HG03558 (cell line): ENCODE results near the gene MAP3K7.
"Not testable (repeated sequence)": the region's sequence is repeated elsewhere in the genome, so short reads cannot be mapped to it uniquely, and the experiment has no call there.

Source experiments
- ATAC-seq: cut with Tn5 transposase; IDR thresholded peaks from one replicate; pipeline ENCODE4 v1.9.1; 2021; ENCODE audit warnings: moderate number of reproducible peaks; ENCODE audit not compliant: unreplicated experiment; ENCODE audit errors: extremely low read depth

The MAP3K7 gene

DNA sequence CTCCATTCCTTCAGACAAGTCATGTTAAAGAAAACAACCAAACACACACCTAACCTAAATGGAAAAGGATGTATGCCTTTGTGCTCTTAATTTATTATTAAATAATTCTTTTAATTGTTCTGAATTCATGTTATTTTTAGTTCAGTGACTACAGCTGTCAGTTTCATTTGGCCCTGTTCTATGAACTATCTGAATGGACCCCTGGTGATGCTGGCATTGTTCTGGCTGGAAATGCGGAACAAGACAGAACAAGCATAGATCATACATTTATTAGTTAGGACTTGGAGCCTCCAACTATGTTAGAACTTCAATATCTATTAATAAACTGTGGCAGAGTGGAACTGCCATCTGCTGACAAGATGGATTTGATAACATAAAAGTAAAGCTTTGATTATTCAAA lies 5.7 kb downstream of the MAP3K7 start:
- no peak for ATAC-seq

- no peak for ATAC-seq
Observed at GRCh38 chr6:90578894-90579549, 7.8 kb downstream of the MAP3K7 start.

DNA sequence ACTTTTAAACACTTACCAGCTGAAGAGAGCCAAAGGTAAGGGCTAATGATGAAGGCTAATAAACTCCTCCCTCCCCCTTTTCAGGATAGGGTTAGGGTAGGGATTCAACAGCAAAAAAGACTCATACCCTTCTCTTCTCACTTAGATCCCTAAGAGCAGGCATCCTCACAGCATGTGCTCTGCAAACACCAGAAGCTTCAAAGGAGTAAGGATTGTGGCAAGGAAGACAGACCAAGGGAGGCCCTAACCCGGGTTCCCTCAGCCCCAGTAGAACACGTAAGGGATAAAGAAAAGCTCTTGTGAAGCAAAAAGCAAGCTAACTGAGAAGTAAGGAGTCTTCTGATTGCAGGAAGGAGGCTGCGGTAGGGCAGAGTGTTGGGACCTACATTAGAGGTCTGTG lies 11.6 kb downstream of the MAP3K7 start:
- ATAC-seq: no peak

DNA sequence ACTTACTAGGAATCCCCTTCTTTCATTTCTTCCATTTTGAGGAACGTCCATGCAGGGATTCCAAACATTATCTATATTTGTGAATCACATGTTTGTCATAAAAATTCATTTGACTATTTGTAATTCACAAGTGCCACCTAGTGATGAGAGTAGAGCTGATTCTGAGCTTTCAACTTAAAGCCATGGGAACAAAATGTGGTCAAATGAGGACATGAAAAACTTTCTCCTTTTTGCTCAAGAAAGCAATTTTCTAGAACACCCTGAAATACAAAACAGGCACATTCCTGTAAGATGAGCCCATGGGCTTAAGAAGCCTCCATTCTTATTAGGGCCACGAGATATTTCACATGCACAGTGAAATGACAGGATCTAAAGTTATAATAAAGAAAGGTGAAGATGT lies 12.3 kb downstream of the MAP3K7 start:
- ATAC-seq: no peak

GRCh38 chr6:90573624-90574023 lies 13.2 kb downstream of the MAP3K7 start:
- ATAC-seq: no peak

DNA sequence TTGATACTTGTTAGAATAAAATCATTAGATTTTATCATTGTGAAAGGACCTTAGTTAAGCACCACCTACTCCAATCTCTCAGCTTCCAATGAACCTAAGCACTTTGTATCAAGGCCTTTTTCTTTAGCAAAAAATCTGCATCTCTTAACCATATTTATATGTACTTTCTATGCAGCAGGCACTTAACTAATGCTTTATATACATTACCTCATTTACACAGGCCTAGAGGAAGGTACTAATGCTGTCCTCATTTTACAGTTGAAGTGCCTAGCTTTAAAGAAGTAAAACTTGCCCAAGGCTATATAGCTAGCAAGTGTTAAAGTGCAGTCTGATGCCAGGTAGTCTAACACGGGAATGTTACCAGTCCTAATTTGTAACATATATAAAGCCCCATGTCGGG lies 14.0 kb downstream of the MAP3K7 start:
- ATAC-seq: no peak

DNA sequence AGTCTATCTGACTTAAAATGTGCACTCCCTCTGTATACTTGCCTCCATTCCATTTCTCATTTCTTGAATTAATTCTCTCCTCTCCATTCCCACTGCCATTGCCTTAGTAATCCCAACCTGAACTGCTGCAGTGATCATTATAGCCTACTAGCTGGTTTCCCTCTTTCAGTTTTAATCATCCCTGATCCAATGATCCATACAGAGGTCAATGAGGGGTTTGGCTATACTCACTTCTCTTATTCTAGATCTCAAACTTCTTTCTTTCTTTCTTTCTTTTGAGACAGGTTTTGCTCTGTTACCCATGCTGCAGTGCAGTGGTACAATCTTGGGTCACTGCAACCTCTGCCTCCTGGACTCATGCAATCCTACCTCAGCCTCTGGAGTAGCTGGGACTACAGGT lies 17.6 kb downstream of the MAP3K7 start:
- ATAC-seq: no peak

- ATAC-seq: not testable (repeated sequence)
Observed at GRCh38 chr6:90567682-90568081, 19.2 kb downstream of the MAP3K7 start.

GRCh38 chr6:90562341-90562740 lies 24.5 kb downstream of the MAP3K7 start:
- not testable (repeated sequence) for ATAC-seq

DNA sequence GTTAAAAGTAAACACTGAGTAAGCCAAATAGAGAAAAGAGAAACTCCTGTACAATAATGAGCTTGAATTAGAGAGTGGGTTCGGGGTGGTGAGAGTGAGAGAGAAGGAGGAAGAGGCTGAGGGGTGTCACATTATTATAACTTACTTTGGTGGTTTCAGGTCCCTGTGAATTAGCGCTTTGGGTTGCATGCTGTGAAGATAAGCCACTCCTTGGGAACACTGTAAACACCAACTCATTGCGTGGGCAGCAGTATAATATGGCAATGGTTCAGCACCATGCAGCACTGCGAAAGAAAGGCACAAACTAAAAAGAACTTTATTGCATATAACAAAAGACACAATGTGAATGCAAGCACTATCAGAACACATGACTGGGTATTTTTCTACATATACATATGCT lies 26.9 kb downstream of the MAP3K7 start:
- no peak for ATAC-seq

GRCh38 chr6:90557006-90557405 lies 29.9 kb downstream of the MAP3K7 start:
- no peak for ATAC-seq

DNA sequence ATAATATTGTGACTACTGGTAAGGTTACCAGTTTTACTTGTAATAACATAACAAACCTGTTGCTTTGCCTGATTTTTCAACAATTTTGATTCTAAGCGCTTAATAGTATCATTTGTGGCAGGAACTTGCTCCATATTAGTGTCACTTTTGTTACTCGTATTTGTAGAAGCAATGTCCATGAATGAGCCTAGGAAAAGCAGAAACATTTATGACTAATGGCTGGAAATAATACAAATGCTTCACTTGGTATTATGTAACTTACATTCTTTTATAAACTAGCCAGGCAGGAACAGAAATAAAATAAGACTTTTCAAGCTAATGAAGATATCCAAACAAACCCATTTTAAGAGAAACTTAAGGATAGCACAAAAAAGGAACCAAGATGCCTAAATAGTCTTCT lies 38.9 kb downstream of the MAP3K7 start:
- no peak for ATAC-seq

DNA sequence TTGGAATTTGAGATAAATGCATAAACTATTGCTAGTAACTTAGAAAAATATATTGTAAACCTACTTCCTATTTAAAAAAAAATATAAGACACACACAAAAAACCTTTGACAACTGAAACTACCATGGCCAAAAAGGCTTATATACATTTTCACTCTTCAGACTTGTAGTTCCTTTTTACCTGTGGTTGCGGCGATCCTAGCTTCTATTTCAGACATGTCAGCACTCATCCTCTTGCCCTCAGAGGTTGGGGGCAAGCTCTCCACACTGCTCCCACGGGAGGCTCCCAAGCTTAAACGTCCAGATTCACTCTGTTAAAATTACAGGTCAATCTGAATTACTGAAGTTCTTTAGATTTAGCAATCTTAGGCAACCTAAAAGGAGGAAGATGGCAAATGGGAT lies 39.8 kb downstream of the MAP3K7 start:
- ATAC-seq: no peak

GRCh38 chr6:90545448-90545847 lies 41.4 kb downstream of the MAP3K7 start:
- ATAC-seq: no peak

GRCh38 chr6:90544741-90545140 lies 42.1 kb downstream of the MAP3K7 start:
- no peak for ATAC-seq

DNA sequence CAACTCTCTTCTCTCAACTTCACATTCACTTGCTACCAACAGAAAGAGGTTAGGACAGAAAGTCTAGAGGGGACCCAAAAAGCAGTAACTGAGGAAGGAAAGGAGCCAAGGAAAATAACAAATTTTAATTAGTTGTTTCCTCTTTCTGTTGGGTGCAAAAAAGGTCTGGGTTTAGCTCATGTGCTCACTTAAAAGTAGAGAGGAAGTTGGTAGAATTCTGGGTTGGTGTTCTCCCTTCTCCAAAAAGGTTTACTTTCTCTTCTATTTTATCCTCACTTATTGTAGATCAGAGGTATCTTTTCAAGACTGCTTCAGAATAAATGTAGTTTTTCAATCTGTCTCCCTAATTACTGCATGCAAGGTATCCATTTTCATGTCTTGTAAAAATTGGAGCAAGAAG lies 42.8 kb downstream of the MAP3K7 start:
- no peak for ATAC-seq

DNA sequence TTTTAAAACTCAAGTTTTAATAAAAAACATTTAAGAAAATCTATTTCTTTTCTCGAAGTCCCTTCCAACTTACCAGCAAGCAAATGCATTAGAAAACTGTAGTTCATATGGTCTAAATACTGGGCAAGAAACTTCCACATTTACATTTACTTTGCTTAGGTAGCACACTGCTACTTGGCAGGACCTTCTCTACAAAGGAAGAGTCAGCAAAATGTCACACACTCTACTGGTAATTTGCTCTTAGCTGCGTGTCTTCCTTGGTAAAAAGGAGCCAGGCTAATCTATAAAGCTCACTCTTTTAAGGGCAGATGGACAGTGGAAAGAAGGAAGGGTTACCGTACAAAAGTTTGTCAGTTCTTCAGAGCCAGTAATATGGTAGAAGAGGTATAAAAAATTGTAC lies 45.7 kb downstream of the MAP3K7 start:
- no peak for ATAC-seq

DNA sequence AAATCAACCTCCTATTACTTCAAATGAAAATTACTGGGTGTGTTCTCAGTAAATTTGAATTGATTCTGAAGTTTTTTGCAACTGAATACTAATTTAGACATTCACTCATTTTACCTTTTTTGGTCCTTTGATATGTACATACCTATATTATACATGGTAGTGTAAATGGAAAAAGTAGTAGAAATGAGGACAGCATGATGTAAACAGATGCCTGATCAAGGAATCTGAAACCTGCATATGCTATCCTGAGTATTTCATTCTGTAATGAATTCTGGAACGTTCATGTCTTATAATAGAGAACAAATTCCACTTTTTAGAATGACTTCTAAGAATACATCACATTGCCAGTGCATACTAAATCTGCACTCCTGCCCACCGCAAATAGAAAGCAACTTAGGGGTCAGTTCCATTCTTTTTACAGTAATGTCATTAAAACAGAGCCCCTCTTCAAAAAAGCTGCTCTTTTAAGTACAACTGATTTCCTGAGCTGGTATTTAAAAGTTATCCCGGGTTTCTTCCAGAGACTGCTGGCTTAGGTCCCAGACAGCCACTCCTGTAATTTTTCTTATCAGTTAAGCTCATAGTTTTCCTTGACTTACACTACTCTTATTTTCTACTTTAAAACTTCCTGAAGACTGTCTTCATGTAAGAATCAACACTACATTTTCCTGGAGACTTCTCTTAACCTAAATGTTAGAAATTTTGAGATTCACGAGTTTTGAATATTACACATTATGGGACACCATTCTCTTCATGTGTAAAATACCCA lies 48.4 kb downstream of the MAP3K7 start:
- no peak for ATAC-seq

GRCh38 chr6:90537723-90538258 lies 49.1 kb downstream of the MAP3K7 start:
- ATAC-seq: no peak

- ATAC-seq: no peak
Observed at GRCh38 chr6:90537027-90537426, 49.8 kb downstream of the MAP3K7 start.

DNA sequence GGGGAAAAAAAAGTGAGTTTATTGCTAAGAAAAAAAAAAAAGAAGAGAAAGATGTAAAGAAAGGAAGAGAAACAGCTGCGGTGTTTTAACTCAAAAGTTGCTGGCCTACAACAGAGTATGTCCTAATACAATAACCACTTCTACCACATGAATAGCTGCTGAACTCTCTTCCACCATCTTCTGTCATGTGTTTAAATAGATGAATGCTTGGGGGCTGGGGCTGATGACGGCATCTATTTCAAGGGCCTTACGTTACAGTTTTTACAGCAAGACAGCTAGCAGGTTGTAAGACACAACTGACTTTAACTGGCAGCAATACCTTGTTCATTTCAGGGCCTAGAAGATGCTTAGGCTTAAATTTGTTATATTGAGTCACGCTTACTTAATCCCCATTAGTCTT lies 50.4 kb downstream of the MAP3K7 start:
- no peak for ATAC-seq
